SK-N-SH (cell line): ENCODE results near the gene ZMIZ1. TPM values are rescaled to one million over a fixed set of nuclear protein-coding genes. Genes with fewer than 3 reads are reported as not detected.

ENCODE experiments used
- CTCF ChIA-PET: fragments of 300-600, 350-600 bp; formaldehyde crosslinking; extraction: SDS; loops from one replicate; lab custom pipeline; 2021; lab: Yijun Ruan, JAX
- POLR2A ChIA-PET: fragments of 350-600 bp; sonication (Branson Sonifier 250); formaldehyde crosslinking; extraction: SDS; loops from one replicate; lab custom pipeline; 2020; ENCODE audit warnings: antibody characterized with exemption, inconsistent platforms; lab: Yijun Ruan, JAX
- DNase-seq: peaks from one replicate; pipeline ENCODE4 v3.0.0; 2012
- H2AFZ ChIP-seq: fragments of 200-600 bp; sonication (generic); 2 replicates; pipeline ENCODE4 v1.8.1; 2016; ENCODE audit warnings: antibody characterized with exemption, mild to moderate bottlenecking, low read depth
- H3F3A ChIP-seq: fragments of 200-600 bp; sonication (generic); replicated peaks from 2 replicates; pipeline ENCODE3; 2016; ENCODE audit warnings: antibody characterized with exemption, mild to moderate bottlenecking; ENCODE audit not compliant: insufficient read depth
- H3K27ac ChIP-seq, 2 experiments: fragments of 200-500 bp in 1 of 2; fragments of 200-600 bp in 1 of 2; sonication (Bioruptor generic) in 1 of 2; sonication (generic), shearing (Covaris generic) in 1 of 2; 2 replicates each; pipeline versions ENCODE4 v1.5.1 to v1.6.1; 2014 to 2016; ENCODE audit warnings: low read depth in 2 of 2, inconsistent platforms in 1 of 2, low read length in 1 of 2, mild to moderate bottlenecking in 1 of 2, mixed read lengths in 1 of 2
- H3K27me3 ChIP-seq: fragments of 200-600 bp; sonication (generic), shearing (Covaris generic); 2 replicates; pipeline ENCODE4 v1.6.1; 2016; ENCODE audit warnings: mixed run types; ENCODE audit not compliant: insufficient read depth
- H3K36me3 ChIP-seq, 2 experiments: fragments of 200-500 bp in 1 of 2; fragments of 200-600 bp in 1 of 2; sonication (Bioruptor generic) in 1 of 2; sonication (generic) in 1 of 2; replicated peaks in 1 of 2; 2 replicates each; pipeline versions ENCODE3 to v1.5.1; 2014 to 2016; ENCODE audit warnings: low read length in 1 of 2, mild to moderate bottlenecking in 1 of 2; ENCODE audit not compliant: insufficient read depth in 2 of 2, control insufficient read depth in 1 of 2
- H3K4me1 ChIP-seq, 2 experiments: fragments of 200-500 bp in 1 of 2; fragments of 200-600 bp in 1 of 2; sonication (Bioruptor generic) in 1 of 2; sonication (generic), shearing (Covaris generic) in 1 of 2; 2 replicates each; pipeline versions ENCODE4 v1.5.1 to v1.6.1; 2014 to 2016; ENCODE audit warnings: low read depth in 1 of 2, low read length in 1 of 2, mixed run types in 1 of 2; ENCODE audit not compliant: insufficient read depth in 2 of 2, control insufficient read depth in 1 of 2
- H3K4me2 ChIP-seq: fragments of 200-600 bp; sonication (generic), shearing (Covaris generic); 2 replicates; pipeline ENCODE4 v1.6.1; 2017; ENCODE audit warnings: mixed run types
- H3K4me3 ChIP-seq, 2 experiments: fragments of 200-500 bp in 1 of 2; fragments of 200-600 bp in 1 of 2; sonication (Bioruptor generic) in 1 of 2; sonication (generic), shearing (Covaris generic) in 1 of 2; 2 replicates each; pipeline versions ENCODE4 v1.5.1 to v1.8.1; 2014 to 2016; ENCODE audit warnings: low read depth in 2 of 2, inconsistent platforms in 1 of 2, low read length in 1 of 2, mild to moderate bottlenecking in 1 of 2, mixed read lengths in 1 of 2, moderate library complexity in 1 of 2
- H3K79me2 ChIP-seq: fragments of 200-600 bp; sonication (generic); 2 replicates; pipeline ENCODE4 v1.8.1; 2017; ENCODE audit warnings: mild to moderate bottlenecking; ENCODE audit not compliant: insufficient read depth
- H3K9ac ChIP-seq: fragments of 200-600 bp; sonication (generic); 2 replicates; pipeline ENCODE4 v1.6.1; 2017; ENCODE audit warnings: mixed run types
- H3K9me2 ChIP-seq: fragments of 200-600 bp; sonication (generic); 2 replicates; pipeline ENCODE4 v1.6.1; 2017; ENCODE audit warnings: mixed run types
- H3K9me3 ChIP-seq: fragments of 200-600 bp; sonication (generic); 2 replicates; pipeline ENCODE4 v1.6.1; 2017; ENCODE audit warnings: mixed run types, mild to moderate bottlenecking, moderate library complexity
- H4K20me1 ChIP-seq: fragments of 200-600 bp; sonication (generic); 2 replicates; pipeline ENCODE4 v1.6.1; 2017; ENCODE audit warnings: mild to moderate bottlenecking, mixed run types; ENCODE audit not compliant: insufficient read depth
- EP300 ChIP-seq, 2 experiments: IDR thresholded peaks; 2 replicates each; pipeline versions ENCODE4 v1.4.0 to v1.6.1; 2012; ENCODE audit warnings: borderline replicate concordance in 1 of 2, low read depth in 1 of 2, low read length in 1 of 2
- EZH2phosphoT487 ChIP-seq: fragments of 200-600 bp; sonication (generic); IDR thresholded peaks from 2 replicates; pipeline ENCODE4 v1.6.1; 2017; ENCODE audit warnings: low read depth, mixed run types, mild to moderate bottlenecking, antibody characterized with exemption, moderate library complexity, borderline replicate concordance
- FOSL2 ChIP-seq: IDR thresholded peaks from 2 replicates; pipeline ENCODE4 v1.4.0; 2012; ENCODE audit warnings: low read depth, mild to moderate bottlenecking, moderate library complexity, borderline replicate concordance
- GABPA ChIP-seq: IDR thresholded peaks from 2 replicates; pipeline ENCODE4 v1.4.0; 2012; ENCODE audit warnings: low read depth, mild to moderate bottlenecking
- GATA2 ChIP-seq: sonication (generic); formaldehyde crosslinking; IDR thresholded peaks from 2 replicates; pipeline ENCODE4 v1.5.0; 2020; ENCODE audit warnings: mild to moderate bottlenecking, missing genetic modification reagents
- JUND ChIP-seq: IDR thresholded peaks from 2 replicates; pipeline ENCODE4 v1.4.0; 2012
- MEF2A ChIP-seq: IDR thresholded peaks from 2 replicates; pipeline ENCODE4 v1.4.0; 2012; ENCODE audit warnings: low read depth, borderline replicate concordance
- NRF1 ChIP-seq: IDR thresholded peaks from 2 replicates; pipeline ENCODE4 v1.6.1; 2012; ENCODE audit warnings: low read depth, mild to moderate bottlenecking, low read length
- POLR2AphosphoS5 ChIP-seq: IDR thresholded peaks from 2 replicates; pipeline ENCODE4 v1.6.1; 2012; ENCODE audit warnings: low read depth, low read length
- RFX5 ChIP-seq: IDR thresholded peaks from 2 replicates; pipeline ENCODE4 v1.6.1; 2012; ENCODE audit warnings: mild to moderate bottlenecking, improper control_type of control experiment, low read length
- SMC3 ChIP-seq: IDR thresholded peaks from 2 replicates; pipeline ENCODE4 v1.6.1; 2012; ENCODE audit warnings: low read depth, low read length, improper control_type of control experiment
- TAF1 ChIP-seq: IDR thresholded peaks from 2 replicates; pipeline ENCODE4 v1.6.1; 2012; ENCODE audit warnings: low read depth, mild to moderate bottlenecking, low read length, moderate library complexity, borderline replicate concordance
- TCF12 ChIP-seq: IDR thresholded peaks from 2 replicates; pipeline ENCODE4 v1.4.0; 2012
- TEAD4 ChIP-seq: IDR thresholded peaks from 2 replicates; pipeline ENCODE4 v1.4.0; 2012; ENCODE audit warnings: mild to moderate bottlenecking, borderline replicate concordance; ENCODE audit not compliant: insufficient read depth
- WGBS: methylation state at CpG from one replicate; pipeline ENCODE4 v1.1.6; 2017; ENCODE audit warnings: low lambda C conversion rate; 5-methylcytosine and 5-hydroxymethylcytosine counted together
- polyA plus RNA-seq, 3 experiments: library from polyadenylated mRNA; depleted of rRNA; stranded (reverse); fragments of >200 nt; gene quantifications; 2 replicates each; pipeline ENCODE4 v1.2.3, GENCODE V29; 2012
- TF ChIP-seq, protein P1 (sequence below): fragments of 150-350 bp; IDR thresholded peaks from 2 replicates; pipeline ENCODE4 v1.6.1; 2017; ENCODE audit warnings: antibody characterized with exemption, low read length, low read depth, borderline replicate concordance
- TF ChIP-seq, protein P2 (sequence below): IDR thresholded peaks from 2 replicates; pipeline ENCODE4 v1.4.0; 2012; ENCODE audit warnings: low read depth, borderline replicate concordance
- TF ChIP-seq, protein P3 (sequence below): IDR thresholded peaks from 2 replicates; pipeline ENCODE4 v1.6.1; 2012; ENCODE audit warnings: mild to moderate bottlenecking, low read depth, low read length, moderate library complexity
- TF ChIP-seq, protein P4 (sequence below): fragments of 200-600 bp; sonication (generic); IDR thresholded peaks from 2 replicates; pipeline ENCODE4 v1.6.1; 2017; ENCODE audit warnings: antibody characterized with exemption, mild to moderate bottlenecking, moderate library complexity

The ZMIZ1 gene
- polyA plus RNA-seq, 1 of the 3 experiments (the other 2 are of a cell fraction), result 23.5 TPM

DNA sequence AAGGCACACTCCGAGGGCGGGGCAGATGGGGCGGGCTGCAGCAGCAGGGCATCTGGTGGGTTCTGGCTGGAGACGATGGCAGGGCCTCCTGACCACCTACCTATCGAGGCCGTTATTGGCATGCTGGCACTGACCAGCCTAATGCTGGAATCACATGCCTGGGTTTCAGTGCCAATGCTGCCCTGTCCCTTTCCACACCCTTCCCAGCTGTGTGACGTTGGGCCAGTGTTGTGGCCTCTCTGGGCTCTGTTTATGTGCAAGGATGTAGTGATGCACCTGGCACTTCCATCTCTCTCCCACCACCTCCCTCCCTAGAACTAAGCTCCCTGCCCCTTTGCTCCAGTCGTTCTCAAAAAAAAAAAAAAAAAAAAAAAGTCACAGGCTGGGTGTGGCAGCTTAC, 132.9 kb downstream of the ZMIZ1 start:
- no peak overlapping the region for H2AFZ ChIP-seq
- DNase-seq, result no peak
- H3K9me3 ChIP-seq, result no peaks in the 10 kb centered on the region
- H3K9ac ChIP-seq, result no peak overlapping the region
- H3K4me2 ChIP-seq, result no peak overlapping the region
- H3K4me1 ChIP-seq, result peaks cover 7 to 60% of the 10 kb centered on the region in 2 experiments
- peaks cover 62% of the 10 kb centered on the region for H3K79me2 ChIP-seq
- H4K20me1 ChIP-seq, result peaks cover 8% of the 10 kb centered on the region
- H3K4me3 ChIP-seq, result no peak overlapping the region
- no peaks in the 10 kb centered on the region for H3K9me2 ChIP-seq
- H3F3A ChIP-seq, result peaks cover 10% of the 10 kb centered on the region
- H3K36me3 ChIP-seq, result peaks cover 11 to 33% of the 10 kb centered on the region in 2 experiments
- TF ChIP-seq GATA2 (CRISPR knock-in tag) (no peak), RFX5 (no peak), MEF2A (no peak), TCF12 (no peak), POLR2AphosphoS5 (no peak), JUND (no peak), EP300 (IDR thresholded peaks at IDR 0.05; ENCODE audit: borderline replicate concordance in 1 of 2, low read depth in 1 of 2, low read length in 1 of 2) (no peak), EZH2phosphoT487 (no peak), TEAD4 (no peak), SMC3 (no peak), GABPA (no peak), NRF1 (no peak), FOSL2 (no peak), TAF1 (no peak)
- TF ChIP-seq, protein P1, sequence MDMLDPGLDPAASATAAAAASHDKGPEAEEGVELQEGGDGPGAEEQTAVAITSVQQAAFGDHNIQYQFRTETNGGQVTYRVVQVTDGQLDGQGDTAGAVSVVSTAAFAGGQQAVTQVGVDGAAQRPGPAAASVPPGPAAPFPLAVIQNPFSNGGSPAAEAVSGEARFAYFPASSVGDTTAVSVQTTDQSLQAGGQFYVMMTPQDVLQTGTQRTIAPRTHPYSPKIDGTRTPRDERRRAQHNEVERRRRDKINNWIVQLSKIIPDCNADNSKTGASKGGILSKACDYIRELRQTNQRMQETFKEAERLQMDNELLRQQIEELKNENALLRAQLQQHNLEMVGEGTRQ, result no peak
- TF ChIP-seq, protein P2, sequence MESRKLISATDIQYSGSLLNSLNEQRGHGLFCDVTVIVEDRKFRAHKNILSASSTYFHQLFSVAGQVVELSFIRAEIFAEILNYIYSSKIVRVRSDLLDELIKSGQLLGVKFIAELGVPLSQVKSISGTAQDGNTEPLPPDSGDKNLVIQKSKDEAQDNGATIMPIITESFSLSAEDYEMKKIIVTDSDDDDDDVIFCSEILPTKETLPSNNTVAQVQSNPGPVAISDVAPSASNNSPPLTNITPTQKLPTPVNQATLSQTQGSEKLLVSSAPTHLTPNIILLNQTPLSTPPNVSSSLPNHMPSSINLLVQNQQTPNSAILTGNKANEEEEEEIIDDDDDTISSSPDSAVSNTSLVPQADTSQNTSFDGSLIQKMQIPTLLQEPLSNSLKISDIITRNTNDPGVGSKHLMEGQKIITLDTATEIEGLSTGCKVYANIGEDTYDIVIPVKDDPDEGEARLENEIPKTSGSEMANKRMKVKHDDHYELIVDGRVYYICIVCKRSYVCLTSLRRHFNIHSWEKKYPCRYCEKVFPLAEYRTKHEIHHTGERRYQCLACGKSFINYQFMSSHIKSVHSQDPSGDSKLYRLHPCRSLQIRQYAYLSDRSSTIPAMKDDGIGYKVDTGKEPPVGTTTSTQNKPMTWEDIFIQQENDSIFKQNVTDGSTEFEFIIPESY, result no peak
- TF ChIP-seq, protein P3, sequence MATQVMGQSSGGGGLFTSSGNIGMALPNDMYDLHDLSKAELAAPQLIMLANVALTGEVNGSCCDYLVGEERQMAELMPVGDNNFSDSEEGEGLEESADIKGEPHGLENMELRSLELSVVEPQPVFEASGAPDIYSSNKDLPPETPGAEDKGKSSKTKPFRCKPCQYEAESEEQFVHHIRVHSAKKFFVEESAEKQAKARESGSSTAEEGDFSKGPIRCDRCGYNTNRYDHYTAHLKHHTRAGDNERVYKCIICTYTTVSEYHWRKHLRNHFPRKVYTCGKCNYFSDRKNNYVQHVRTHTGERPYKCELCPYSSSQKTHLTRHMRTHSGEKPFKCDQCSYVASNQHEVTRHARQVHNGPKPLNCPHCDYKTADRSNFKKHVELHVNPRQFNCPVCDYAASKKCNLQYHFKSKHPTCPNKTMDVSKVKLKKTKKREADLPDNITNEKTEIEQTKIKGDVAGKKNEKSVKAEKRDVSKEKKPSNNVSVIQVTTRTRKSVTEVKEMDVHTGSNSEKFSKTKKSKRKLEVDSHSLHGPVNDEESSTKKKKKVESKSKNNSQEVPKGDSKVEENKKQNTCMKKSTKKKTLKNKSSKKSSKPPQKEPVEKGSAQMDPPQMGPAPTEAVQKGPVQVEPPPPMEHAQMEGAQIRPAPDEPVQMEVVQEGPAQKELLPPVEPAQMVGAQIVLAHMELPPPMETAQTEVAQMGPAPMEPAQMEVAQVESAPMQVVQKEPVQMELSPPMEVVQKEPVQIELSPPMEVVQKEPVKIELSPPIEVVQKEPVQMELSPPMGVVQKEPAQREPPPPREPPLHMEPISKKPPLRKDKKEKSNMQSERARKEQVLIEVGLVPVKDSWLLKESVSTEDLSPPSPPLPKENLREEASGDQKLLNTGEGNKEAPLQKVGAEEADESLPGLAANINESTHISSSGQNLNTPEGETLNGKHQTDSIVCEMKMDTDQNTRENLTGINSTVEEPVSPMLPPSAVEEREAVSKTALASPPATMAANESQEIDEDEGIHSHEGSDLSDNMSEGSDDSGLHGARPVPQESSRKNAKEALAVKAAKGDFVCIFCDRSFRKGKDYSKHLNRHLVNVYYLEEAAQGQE, result no peak
- TF ChIP-seq, protein P4, sequence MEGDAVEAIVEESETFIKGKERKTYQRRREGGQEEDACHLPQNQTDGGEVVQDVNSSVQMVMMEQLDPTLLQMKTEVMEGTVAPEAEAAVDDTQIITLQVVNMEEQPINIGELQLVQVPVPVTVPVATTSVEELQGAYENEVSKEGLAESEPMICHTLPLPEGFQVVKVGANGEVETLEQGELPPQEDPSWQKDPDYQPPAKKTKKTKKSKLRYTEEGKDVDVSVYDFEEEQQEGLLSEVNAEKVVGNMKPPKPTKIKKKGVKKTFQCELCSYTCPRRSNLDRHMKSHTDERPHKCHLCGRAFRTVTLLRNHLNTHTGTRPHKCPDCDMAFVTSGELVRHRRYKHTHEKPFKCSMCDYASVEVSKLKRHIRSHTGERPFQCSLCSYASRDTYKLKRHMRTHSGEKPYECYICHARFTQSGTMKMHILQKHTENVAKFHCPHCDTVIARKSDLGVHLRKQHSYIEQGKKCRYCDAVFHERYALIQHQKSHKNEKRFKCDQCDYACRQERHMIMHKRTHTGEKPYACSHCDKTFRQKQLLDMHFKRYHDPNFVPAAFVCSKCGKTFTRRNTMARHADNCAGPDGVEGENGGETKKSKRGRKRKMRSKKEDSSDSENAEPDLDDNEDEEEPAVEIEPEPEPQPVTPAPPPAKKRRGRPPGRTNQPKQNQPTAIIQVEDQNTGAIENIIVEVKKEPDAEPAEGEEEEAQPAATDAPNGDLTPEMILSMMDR, result no peak
- POLR2A ChIA-PET, result interaction anchor here (0.8 to 3.0 kb wide), 2 partner anchors 41 to 998 kb away, joined by 4 to 22 read pairs; no protein-coding TSS in a partner anchor
- CTCF ChIA-PET, result interaction anchor here (1.2 to 2.9 kb wide), 10 partner anchors 10 to 1155 kb away, joined by 3 to 12 read pairs (median 6); no protein-coding TSS in a partner anchor
- H3K27ac ChIP-seq, result peak overlapping the region in 1 of 2 experiments; percentile 34; a peak in 2 of 4 replicates
- no peaks in the 10 kb centered on the region for H3K27me3 ChIP-seq
- WGBS, result 91% methylated on average over 5 of the region's 8 CpGs
